Hematopoietic multipotent progenitor cell treated with erythropoietin and hydrocortisone succinate and interleukin-3 and kit ligand, for 8 days (in vitro differentiated cells): Measurements from ENCODE around the gene SSX2IP.
"Not testable (repeated sequence)": the region's sequence is repeated elsewhere in the genome, so short reads cannot be mapped to it uniquely, and the experiment has no call there.

Experiments used
- DNase-seq: peaks from one replicate; pipeline ENCODE4 v3.0.0-alpha.2; 2015

SSX2IP gene

GRCh38 chr1:84613026-84613425 is 77.2 kb downstream of the SSX2IP start:
- DNase-seq = no peak

- DNase-seq = no peak
Observed at GRCh38 chr1:84611796-84612195, 78.5 kb downstream of the SSX2IP start.

GRCh38 chr1:84611091-84611490 is 79.2 kb downstream of the SSX2IP start:
- DNase-seq = no peak

GRCh38 chr1:84606977-84607376 is 83.3 kb downstream of the SSX2IP start:
- DNase-seq = no peak

GRCh38 chr1:84605157-84605556 is 85.1 kb downstream of the SSX2IP start:
- no peak for DNase-seq

- DNase-seq = no peak
Observed at GRCh38 chr1:84603941-84604830, 86.1 kb downstream of the SSX2IP start.

GRCh38 chr1:84603223-84603622 is 87.0 kb downstream of the SSX2IP start:
- no peak for DNase-seq

GRCh38 chr1:84600796-84601195 is 89.5 kb downstream of the SSX2IP start:
- no peak for DNase-seq

GRCh38 chr1:84598846-84599741 is 91.2 kb downstream of the SSX2IP start:
- no peak for DNase-seq

- no peak for DNase-seq
Observed at GRCh38 chr1:84598418-84598817, 91.8 kb downstream of the SSX2IP start.

- DNase-seq = no peak
Observed at GRCh38 chr1:84597011-84597410, 93.2 kb downstream of the SSX2IP start.

GRCh38 chr1:84594959-84595358 is 95.3 kb downstream of the SSX2IP start:
- not testable (repeated sequence) for DNase-seq
